ENCODE measurements around the gene SVBP. TPM values are rescaled to one million over a fixed set of nuclear protein-coding genes. Genes with fewer than 3 reads are reported as not detected.

SVBP gene
- total RNA-seq, 2 donors from 2014 or later = 15.0 to 42.5 TPM

GRCh38 chr1:42807056-42807668, 10.0 kb downstream of the SVBP start:
- Histone ChIP-seq H3K9me3 (no peaks in the 10 kb centered on the region), H3K36me3 (no peaks in the 10 kb centered on the region), H3K27ac (no peak overlapping the region), H3K4me1 (replicated peaks) (no peaks in the 10 kb centered on the region), H3K27me3 (replicated peaks; ENCODE audit: insufficient read depth) (no peaks in the 10 kb centered on the region), H3K4me3 (no peak overlapping the region)
- TF ChIP-seq POLR2AphosphoS5 (IDR thresholded peaks at IDR 0.05) = no peak
- DNase-seq (ENCODE audit: low spot score) = no peak
- intact Hi-C loops (cut with DNase I) = no loop called here

- Histone ChIP-seq H3K27ac (no peak overlapping the region), H3K36me3 (no peaks in the 10 kb centered on the region), H3K4me3 (no peak overlapping the region), H3K27me3 (replicated peaks; ENCODE audit: insufficient read depth) (no peaks in the 10 kb centered on the region), H3K4me1 (replicated peaks) (no peaks in the 10 kb centered on the region), H3K9me3 (no peaks in the 10 kb centered on the region)
- 87% methylated on average over 5 of the region's 5 CpGs for WGBS
- no peak for TF ChIP-seq CTCF (IDR thresholded peaks at IDR 0.05)
- TF ChIP-seq POLR2AphosphoS5 (IDR thresholded peaks at IDR 0.05) = no peak
- TF ChIP-seq POLR2A (IDR thresholded peaks at IDR 0.05) = no peak
- intact Hi-C loops (cut with DNase I) = no loop called here
- no peak for DNase-seq (ENCODE audit: low spot score)
Observed at GRCh38 chr1:42806593-42806992, 10.6 kb downstream of the SVBP start.

DNA sequence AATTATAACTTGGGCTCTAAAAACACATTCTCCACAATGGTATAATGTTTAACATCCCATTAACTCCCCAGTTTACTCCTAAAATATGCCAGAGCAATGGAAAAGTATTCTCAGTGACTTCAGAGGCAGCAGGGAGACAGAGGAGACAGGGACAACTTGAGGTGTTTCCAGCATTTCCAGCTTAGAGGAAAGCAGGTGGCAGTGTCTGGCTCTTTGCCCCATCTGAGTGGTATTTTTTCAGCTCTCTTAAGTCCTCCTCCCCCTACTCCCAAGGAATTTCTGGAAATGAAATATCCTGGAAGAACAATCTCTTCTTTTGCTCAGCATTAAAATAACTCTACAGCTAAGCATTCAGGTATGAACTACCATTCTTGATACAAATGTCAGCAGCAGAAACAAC, 11.0 kb downstream of the SVBP start:
- no peaks in the 10 kb centered on the region for H3K9me3 ChIP-seq
- no peaks in the 10 kb centered on the region for H3K36me3 ChIP-seq
- H3K27me3 ChIP-seq (replicated peaks; ENCODE audit: insufficient read depth) = no peaks in the 10 kb centered on the region
- intact Hi-C loops (cut with DNase I) = no loop called here
- no peaks in the 10 kb centered on the region for H3K4me1 ChIP-seq (replicated peaks)
- no peak overlapping the region for H3K4me3 ChIP-seq
- DNase-seq (ENCODE audit: low spot score) = no peak
- TF ChIP-seq CTCF (IDR thresholded peaks at IDR 0.05) = no peak
- TF ChIP-seq POLR2AphosphoS5 (IDR thresholded peaks at IDR 0.05) = no peak
- TF ChIP-seq POLR2A (IDR thresholded peaks at IDR 0.05) = no peak
- no peak overlapping the region for H3K27ac ChIP-seq

DNA sequence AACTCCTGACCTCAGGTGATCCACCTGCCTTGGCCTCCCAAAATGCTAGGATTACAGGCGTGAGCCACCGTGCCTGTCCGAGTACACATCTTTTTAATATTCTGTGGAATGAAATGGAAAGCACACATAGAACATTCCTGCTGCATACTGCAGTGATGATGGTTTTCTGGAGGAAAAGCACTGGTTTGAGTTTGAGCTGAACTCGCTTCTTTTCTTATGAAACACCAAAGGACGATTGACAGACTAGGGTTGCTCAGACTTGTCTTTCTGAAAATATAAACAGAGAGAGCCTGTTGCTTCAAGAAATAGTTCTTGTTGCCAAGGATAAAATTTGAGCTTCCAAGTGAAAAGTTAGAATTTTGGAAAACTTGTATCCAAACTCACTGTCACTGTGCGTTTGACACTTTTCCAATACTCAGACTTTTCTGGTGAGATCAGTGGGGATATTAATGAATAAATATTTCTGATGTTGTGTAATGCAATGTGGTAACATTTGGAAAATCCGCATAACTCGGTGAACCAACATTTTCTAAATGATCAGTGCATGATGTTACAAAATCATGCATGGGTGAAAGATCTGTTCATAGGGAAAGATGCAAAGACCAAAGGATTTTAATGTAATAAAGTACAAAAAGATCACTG, 15.2 kb downstream of the SVBP start:
- DNase-seq (ENCODE audit: low spot score) = no peak
- WGBS = 65% methylated on average over 8 of the region's 8 CpGs
- Histone ChIP-seq H3K9me3 (no peaks in the 10 kb centered on the region), H3K36me3 (no peaks in the 10 kb centered on the region), H3K27me3 (replicated peaks; ENCODE audit: insufficient read depth) (no peaks in the 10 kb centered on the region), H3K4me3 (no peak overlapping the region), H3K4me1 (replicated peaks) (no peaks in the 10 kb centered on the region), H3K27ac (no peak overlapping the region)
- TF ChIP-seq CTCF (IDR thresholded peaks at IDR 0.05) (no peak), POLR2AphosphoS5 (IDR thresholded peaks at IDR 0.05) (no peak), POLR2A (IDR thresholded peaks at IDR 0.05) (no peak)
- intact Hi-C loops (cut with DNase I) = no loop called here

- Histone ChIP-seq H3K4me3 (no peak overlapping the region), H3K9me3 (no peaks in the 10 kb centered on the region), H3K27me3 (replicated peaks; ENCODE audit: insufficient read depth) (no peaks in the 10 kb centered on the region), H3K36me3 (no peaks in the 10 kb centered on the region), H3K4me1 (replicated peaks) (no peaks in the 10 kb centered on the region), H3K27ac (no peak overlapping the region)
- WGBS = 74% methylated on average over 5 of the region's 5 CpGs
- intact Hi-C loops (cut with DNase I) = no loop called here
- DNase-seq (ENCODE audit: low spot score) = no peak
- TF ChIP-seq CTCF (IDR thresholded peaks at IDR 0.05) (no peak), POLR2AphosphoS5 (IDR thresholded peaks at IDR 0.05) (no peak), POLR2A (IDR thresholded peaks at IDR 0.05) (no peak)
Observed at GRCh38 chr1:42797979-42798378, 19.2 kb downstream of the SVBP start.
